Measurements from ENCODE around the gene MYB. TPM values are rescaled to one million over a fixed set of nuclear protein-coding genes. Genes with fewer than 3 reads are reported as not detected.
A peak's percentile ranks its signal among the peaks of the same experiment; 100 is the strongest.

MYB gene
- total RNA-seq, 1 experiment from 2014 or later = 6.1 TPM

DNA sequence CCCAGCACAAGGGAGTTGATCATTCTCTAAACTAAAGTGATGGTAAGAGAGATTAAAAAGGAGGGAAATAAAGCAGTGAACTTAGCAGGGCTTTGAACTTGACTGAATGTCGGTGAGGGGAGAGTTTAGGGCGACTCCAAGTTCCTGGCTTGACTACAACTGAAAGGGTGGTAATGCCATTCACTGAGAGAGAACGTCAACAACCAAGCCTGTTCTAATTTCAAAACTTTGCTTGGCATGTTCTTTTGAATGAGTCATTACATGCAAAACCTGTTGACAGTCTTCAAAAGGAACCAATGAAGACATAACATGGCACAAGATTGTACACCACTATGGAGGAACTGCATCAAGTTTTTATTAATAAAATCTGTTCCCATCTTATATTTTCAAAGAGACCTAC, 10.3 kb upstream of the MYB start (continued):
- TF ChIP-seq, protein P1, sequence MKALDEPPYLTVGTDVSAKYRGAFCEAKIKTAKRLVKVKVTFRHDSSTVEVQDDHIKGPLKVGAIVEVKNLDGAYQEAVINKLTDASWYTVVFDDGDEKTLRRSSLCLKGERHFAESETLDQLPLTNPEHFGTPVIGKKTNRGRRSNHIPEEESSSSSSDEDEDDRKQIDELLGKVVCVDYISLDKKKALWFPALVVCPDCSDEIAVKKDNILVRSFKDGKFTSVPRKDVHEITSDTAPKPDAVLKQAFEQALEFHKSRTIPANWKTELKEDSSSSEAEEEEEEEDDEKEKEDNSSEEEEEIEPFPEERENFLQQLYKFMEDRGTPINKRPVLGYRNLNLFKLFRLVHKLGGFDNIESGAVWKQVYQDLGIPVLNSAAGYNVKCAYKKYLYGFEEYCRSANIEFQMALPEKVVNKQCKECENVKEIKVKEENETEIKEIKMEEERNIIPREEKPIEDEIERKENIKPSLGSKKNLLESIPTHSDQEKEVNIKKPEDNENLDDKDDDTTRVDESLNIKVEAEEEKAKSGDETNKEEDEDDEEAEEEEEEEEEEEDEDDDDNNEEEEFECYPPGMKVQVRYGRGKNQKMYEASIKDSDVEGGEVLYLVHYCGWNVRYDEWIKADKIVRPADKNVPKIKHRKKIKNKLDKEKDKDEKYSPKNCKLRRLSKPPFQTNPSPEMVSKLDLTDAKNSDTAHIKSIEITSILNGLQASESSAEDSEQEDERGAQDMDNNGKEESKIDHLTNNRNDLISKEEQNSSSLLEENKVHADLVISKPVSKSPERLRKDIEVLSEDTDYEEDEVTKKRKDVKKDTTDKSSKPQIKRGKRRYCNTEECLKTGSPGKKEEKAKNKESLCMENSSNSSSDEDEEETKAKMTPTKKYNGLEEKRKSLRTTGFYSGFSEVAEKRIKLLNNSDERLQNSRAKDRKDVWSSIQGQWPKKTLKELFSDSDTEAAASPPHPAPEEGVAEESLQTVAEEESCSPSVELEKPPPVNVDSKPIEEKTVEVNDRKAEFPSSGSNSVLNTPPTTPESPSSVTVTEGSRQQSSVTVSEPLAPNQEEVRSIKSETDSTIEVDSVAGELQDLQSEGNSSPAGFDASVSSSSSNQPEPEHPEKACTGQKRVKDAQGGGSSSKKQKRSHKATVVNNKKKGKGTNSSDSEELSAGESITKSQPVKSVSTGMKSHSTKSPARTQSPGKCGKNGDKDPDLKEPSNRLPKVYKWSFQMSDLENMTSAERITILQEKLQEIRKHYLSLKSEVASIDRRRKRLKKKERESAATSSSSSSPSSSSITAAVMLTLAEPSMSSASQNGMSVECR (CRISPR knock-in tag; IDR thresholded peaks at IDR 0.05; ENCODE audit: borderline replicate concordance) = no peak
- no peak for TF ChIP-seq ESRRA (CRISPR knock-in tag; IDR thresholded peaks at IDR 0.05; ENCODE audit: borderline replicate concordance)
- no peak for TF ChIP-seq ELF4 (CRISPR knock-in tag; IDR thresholded peaks at IDR 0.05; ENCODE audit: low read depth)

DNA sequence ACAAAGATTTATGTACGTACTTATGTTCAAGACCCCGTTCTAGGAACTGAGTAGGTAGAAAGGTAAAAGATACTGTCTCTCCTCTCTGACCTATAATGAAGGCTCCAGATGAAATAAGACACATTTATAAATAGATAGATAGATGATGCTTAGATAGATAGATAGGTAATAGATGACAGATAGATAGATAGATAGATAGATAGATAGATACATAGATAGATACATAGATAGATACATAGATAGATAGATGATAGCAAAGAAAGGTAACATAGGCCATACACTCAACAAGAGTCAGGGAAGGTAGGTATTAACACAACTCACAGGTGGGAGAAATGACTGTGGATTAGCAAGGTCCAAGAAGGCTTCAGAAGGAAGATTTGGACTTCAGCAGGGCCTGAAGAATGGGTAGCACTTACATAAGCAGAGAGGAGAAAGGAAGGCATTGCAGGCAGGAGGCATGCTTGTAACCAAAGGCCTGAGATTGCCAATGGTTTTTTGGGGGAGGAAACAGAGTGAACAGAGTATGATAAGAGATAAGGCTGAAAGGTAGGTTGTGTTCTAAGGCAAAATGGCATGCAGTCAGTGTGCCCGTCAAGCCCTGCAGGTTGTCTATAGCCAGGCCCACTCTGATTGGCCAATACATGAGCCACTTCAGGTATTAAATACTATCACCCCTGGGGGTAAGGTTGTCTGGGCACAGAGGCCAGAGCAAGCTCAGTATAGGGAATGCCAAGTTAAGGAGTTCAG, 7.7 kb upstream of the MYB start:
- Mint-ChIP-seq H3K27ac (no peak overlapping the region), H3K9me3 (peaks cover 3% of the 10 kb centered on the region; the same call in 1 of the 2 replicates), H3K27me3 (ENCODE audit: low read depth) (peaks cover 2% of the 10 kb centered on the region; the same call in 1 of the 2 replicates), H3K4me3 (no peak overlapping the region), H3K4me1 (no peaks in the 10 kb centered on the region; the same call in 1 of the 2 replicates), H3K36me3 (no peaks in the 10 kb centered on the region)
- CTCF ChIA-PET = no interaction called here
- ATAC-seq (peak; percentile 18; the same call in 1 of the 2 replicates), DNase-seq (ENCODE audit: low spot score) (no peak)
- TF ChIP-seq, protein P2, sequence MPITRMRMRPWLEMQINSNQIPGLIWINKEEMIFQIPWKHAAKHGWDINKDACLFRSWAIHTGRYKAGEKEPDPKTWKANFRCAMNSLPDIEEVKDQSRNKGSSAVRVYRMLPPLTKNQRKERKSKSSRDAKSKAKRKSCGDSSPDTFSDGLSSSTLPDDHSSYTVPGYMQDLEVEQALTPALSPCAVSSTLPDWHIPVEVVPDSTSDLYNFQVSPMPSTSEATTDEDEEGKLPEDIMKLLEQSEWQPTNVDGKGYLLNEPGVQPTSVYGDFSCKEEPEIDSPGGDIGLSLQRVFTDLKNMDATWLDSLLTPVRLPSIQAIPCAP (CRISPR knock-in tag; IDR thresholded peaks at IDR 0.05) = no peak
- TF ChIP-seq GRHL2 (CRISPR knock-in tag; IDR thresholded peaks at IDR 0.05; ENCODE audit: insufficient replicate concordance, severe bottlenecking) = no peak
- TF ChIP-seq SOX15 (CRISPR knock-in tag; IDR thresholded peaks at IDR 0.05) = no peak
- POLR2A ChIA-PET = no interaction called here

DNA sequence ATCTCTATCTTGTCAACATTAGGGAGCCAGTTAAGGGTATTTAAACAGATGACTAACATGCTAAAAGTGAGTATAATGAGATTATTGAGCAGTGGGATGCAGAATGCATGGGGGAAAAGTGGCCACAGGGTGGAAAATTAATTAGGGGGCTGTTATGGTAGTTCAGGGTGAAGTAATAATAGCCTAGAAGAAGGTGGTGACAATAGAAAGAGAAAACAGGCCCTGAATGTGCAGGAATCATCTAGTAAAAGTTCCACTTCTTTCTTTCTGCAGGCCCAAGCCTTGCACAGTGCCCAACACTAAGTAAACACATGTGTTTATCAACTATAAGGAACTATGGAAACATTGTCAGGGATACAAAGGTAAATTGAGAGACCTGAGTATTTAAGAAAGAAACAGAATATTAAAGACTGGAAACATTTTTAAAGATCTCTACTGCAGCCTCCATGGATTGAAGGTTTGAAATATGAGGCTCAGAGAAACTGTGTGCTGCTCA, 7.1 kb upstream of the MYB start:
- peaks cover 8% of the 10 kb centered on the region; the same call in 1 of the 2 replicates for H3K27me3 Mint-ChIP-seq (ENCODE audit: low read depth)
- no peak for ATAC-seq
- H3K4me1 Mint-ChIP-seq = no peaks in the 10 kb centered on the region; the same call in 1 of the 2 replicates
- H3K9me3 Mint-ChIP-seq = peaks cover 3% of the 10 kb centered on the region; the same call in 1 of the 2 replicates
- ChIA-PET CTCF (no interaction called here), POLR2A (no interaction called here)
- no peak for DNase-seq (ENCODE audit: low spot score)
- no peak overlapping the region for H3K4me3 Mint-ChIP-seq
- H3K36me3 Mint-ChIP-seq = no peaks in the 10 kb centered on the region
- no peak overlapping the region for H3K27ac Mint-ChIP-seq
- TF ChIP-seq TP53 (CRISPR knock-in tag; IDR thresholded peaks at IDR 0.05) = no peak
- no peak for TF ChIP-seq IRF2 (CRISPR knock-in tag; IDR thresholded peaks at IDR 0.05; ENCODE audit: borderline replicate concordance, low read depth)
- TF ChIP-seq, protein P3, sequence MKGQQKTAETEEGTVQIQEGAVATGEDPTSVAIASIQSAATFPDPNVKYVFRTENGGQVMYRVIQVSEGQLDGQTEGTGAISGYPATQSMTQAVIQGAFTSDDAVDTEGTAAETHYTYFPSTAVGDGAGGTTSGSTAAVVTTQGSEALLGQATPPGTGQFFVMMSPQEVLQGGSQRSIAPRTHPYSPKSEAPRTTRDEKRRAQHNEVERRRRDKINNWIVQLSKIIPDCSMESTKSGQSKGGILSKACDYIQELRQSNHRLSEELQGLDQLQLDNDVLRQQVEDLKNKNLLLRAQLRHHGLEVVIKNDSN (CRISPR knock-in tag; IDR thresholded peaks at IDR 0.05) = no peak
- TF ChIP-seq, protein P4, sequence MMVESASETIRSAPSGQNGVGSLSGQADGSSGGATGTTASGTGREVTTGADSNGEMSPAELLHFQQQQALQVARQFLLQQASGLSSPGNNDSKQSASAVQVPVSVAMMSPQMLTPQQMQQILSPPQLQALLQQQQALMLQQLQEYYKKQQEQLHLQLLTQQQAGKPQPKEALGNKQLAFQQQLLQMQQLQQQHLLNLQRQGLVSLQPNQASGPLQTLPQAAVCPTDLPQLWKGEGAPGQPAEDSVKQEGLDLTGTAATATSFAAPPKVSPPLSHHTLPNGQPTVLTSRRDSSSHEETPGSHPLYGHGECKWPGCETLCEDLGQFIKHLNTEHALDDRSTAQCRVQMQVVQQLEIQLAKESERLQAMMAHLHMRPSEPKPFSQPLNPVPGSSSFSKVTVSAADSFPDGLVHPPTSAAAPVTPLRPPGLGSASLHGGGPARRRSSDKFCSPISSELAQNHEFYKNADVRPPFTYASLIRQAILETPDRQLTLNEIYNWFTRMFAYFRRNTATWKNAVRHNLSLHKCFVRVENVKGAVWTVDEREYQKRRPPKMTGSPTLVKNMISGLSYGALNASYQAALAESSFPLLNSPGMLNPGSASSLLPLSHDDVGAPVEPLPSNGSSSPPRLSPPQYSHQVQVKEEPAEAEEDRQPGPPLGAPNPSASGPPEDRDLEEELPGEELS (CRISPR knock-in tag; IDR thresholded peaks at IDR 0.05) = no peak
- no peak for TF ChIP-seq MYBL2 (CRISPR knock-in tag; IDR thresholded peaks at IDR 0.05)
- TF ChIP-seq ZNF396 (CRISPR knock-in tag; IDR thresholded peaks at IDR 0.05; ENCODE audit: borderline replicate concordance) = no peak
- TF ChIP-seq TEAD4 (CRISPR knock-in tag; IDR thresholded peaks at IDR 0.05) = no peak
- TF ChIP-seq, protein P5, sequence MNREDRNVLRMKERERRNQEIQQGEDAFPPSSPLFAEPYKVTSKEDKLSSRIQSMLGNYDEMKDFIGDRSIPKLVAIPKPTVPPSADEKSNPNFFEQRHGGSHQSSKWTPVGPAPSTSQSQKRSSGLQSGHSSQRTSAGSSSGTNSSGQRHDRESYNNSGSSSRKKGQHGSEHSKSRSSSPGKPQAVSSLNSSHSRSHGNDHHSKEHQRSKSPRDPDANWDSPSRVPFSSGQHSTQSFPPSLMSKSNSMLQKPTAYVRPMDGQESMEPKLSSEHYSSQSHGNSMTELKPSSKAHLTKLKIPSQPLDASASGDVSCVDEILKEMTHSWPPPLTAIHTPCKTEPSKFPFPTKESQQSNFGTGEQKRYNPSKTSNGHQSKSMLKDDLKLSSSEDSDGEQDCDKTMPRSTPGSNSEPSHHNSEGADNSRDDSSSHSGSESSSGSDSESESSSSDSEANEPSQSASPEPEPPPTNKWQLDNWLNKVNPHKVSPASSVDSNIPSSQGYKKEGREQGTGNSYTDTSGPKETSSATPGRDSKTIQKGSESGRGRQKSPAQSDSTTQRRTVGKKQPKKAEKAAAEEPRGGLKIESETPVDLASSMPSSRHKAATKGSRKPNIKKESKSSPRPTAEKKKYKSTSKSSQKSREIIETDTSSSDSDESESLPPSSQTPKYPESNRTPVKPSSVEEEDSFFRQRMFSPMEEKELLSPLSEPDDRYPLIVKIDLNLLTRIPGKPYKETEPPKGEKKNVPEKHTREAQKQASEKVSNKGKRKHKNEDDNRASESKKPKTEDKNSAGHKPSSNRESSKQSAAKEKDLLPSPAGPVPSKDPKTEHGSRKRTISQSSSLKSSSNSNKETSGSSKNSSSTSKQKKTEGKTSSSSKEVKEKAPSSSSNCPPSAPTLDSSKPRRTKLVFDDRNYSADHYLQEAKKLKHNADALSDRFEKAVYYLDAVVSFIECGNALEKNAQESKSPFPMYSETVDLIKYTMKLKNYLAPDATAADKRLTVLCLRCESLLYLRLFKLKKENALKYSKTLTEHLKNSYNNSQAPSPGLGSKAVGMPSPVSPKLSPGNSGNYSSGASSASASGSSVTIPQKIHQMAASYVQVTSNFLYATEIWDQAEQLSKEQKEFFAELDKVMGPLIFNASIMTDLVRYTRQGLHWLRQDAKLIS (CRISPR knock-in tag; IDR thresholded peaks at IDR 0.05; ENCODE audit: borderline replicate concordance) = no peak
- TF ChIP-seq, protein P6, sequence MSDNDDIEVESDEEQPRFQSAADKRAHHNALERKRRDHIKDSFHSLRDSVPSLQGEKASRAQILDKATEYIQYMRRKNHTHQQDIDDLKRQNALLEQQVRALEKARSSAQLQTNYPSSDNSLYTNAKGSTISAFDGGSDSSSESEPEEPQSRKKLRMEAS (CRISPR knock-in tag; IDR thresholded peaks at IDR 0.05) = no peak
- no peak for TF ChIP-seq NFATC4 (CRISPR knock-in tag; IDR thresholded peaks at IDR 0.05)
- TF ChIP-seq, protein P7, sequence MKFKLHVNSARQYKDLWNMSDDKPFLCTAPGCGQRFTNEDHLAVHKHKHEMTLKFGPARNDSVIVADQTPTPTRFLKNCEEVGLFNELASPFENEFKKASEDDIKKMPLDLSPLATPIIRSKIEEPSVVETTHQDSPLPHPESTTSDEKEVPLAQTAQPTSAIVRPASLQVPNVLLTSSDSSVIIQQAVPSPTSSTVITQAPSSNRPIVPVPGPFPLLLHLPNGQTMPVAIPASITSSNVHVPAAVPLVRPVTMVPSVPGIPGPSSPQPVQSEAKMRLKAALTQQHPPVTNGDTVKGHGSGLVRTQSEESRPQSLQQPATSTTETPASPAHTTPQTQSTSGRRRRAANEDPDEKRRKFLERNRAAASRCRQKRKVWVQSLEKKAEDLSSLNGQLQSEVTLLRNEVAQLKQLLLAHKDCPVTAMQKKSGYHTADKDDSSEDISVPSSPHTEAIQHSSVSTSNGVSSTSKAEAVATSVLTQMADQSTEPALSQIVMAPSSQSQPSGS (CRISPR knock-in tag; IDR thresholded peaks at IDR 0.05; ENCODE audit: borderline replicate concordance, low read depth) = no peak
- TF ChIP-seq CREB1 (CRISPR knock-in tag; IDR thresholded peaks at IDR 0.05) = no peak

All from WTC11 (cell line).